Stimulated activated CD4-positive, alpha-beta T cell treated with anti-CD3 and anti-CD28 coated beads, Interleukin-2, amount 100 ng/mL, for 24 hours (primary cell): ENCODE measurements around the gene LYL1.

Experiments used
- DNase-seq, 2 donors: peaks; one replicate each; pipeline ENCODE4 v3.0.0-alpha.2; 2020

The LYL1 gene

GRCh38 chr19:13053761-13054625, 48.7 kb downstream of the LYL1 start:
- DNase-seq: no peak

GRCh38 chr19:13053238-13053637, 49.4 kb downstream of the LYL1 start:
- no peak for DNase-seq

- no peak for DNase-seq
Measured at GRCh38 chr19:13052447-13053175, 50.0 kb downstream of the LYL1 start.

DNA sequence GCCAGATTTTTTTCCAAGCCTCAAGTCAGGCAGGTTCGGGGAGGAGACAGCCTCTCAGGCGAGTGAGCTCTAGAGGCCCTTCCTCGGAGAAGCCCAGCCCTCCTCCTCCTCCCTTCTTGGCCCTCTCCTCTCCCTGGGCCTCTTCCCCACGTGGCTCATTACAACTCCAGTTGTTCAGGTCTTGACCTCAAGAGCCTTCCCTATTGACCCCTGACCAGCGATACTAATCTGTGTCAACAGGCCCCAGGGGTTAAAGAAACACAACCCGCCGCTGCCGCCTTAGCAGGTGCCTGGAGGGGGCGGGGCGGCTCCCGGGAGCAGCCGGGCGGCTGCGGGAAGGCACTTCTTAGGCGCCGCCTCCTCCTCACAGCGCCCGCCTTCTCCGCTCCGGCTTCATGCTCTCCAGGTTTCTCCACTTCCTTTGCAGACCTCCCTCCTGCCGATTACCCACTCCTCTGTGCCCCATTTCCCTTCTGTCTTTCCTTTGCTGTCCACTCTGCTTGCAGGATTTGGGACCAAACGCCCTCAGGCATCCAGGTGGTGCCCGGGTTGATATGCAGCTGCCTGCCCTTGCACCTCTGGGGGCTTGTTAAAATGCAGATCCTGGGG, 51.0 kb downstream of the LYL1 start:
- peak; percentile 24 to 66 for DNase-seq

- no peak for DNase-seq
Measured at GRCh38 chr19:13050274-13050673, 52.4 kb downstream of the LYL1 start.
